ENCODE results near the gene OMD. TPM values are rescaled to one million over a fixed set of nuclear protein-coding genes. Genes with fewer than 3 reads are reported as not detected.
"Not testable (repeated sequence)": the region's sequence is repeated elsewhere in the genome, so short reads cannot be mapped to it uniquely, and the experiment has no call there.

The OMD gene
- polyA plus RNA-seq, 1 donor, result 3.5 TPM

DNA sequence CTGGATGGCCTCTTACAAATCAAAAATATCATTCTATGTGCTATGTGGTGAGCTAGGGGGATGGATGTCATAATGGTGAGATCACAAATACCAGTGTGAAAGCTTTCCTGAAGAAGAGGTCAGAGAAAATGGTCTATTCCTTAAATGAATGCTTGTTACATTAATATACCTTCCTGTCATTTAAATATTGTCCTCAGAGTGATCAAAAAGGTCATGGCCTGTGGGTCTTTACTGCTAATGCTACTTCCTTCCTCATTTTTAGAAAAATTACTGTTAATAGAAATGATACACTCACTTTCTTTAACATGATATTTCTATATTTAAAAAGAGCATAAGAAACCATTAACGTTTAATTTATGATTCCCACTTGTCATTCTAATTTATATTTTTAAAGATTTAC lies 9.7 kb downstream of the OMD start:
- no peak for DNase-seq (ENCODE audit: low read depth)

DNA sequence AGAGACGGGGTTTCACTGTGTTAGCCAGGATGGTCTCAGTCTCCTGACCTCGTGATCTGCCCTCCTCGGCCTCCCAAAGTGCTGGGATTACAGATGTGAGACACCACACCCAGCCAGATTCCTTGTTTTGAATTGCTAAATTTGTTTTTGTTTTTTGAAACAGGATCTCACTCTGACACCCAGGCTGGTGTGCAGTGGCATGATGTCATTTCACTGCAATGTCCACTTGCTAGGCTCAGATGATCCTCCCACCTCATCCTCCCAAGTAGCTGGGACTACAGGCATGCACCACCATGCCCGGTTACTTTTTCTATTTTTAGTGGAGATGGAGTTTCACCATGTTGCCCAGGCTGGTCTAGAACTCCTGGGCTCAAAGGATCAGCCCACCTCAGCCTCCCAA lies 13.1 kb downstream of the OMD start:
- DNase-seq (ENCODE audit: low read depth), result not testable (repeated sequence)

DNA sequence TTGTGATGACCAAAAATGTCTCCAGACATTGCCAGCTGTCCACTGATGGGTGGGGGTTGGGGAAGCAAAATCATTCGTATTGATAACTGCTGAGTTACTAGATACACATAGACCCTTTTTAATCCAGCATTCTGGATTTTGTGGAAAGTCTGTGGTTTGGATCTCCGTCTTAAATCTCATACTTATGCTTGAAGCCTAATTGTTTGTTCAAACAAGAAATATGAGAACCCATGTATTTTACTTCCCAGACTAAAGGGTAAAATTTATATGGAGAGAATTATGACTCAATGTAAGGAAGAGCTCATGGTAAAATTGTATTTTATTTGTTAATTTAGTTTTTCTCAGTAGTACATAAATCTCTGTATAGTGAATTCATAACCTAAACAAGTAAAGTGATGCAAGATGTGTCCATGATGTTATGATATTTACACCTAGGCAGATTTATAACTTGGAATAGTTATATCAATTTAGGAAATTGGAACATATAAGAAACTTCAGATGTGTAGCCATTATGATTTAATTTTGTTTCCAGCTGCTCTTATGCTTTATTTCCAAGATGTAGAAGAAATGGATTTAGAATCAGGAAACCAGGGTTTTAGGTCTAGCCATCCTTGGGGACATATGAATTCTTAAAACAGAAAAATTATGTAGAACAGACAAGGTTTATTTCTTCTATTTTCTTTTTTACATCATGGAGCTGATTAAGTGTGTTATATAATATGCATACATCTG lies 15.4 kb downstream of the OMD start:
- no peak for DNase-seq (ENCODE audit: low read depth)

DNA sequence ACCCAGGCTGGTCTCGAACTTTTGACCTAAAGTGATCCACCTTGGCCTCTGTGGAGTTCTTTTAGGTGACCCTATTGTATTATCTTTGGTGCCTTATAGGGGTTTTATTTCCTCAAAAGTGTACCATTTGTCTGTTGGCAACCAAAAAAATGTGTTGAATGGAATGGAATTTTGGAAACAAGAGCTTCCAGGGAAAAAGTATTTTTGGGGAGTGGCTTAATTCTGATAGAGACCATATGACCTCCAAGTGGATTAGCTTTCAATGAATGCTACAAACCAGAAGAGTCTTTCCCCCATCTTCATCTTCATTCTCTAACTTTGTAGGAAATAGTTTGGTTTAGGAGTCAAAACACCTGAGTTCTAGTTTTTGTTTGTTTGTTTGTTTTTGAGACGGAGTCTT lies 16.5 kb downstream of the OMD start:
- DNase-seq (ENCODE audit: low read depth), result no peak

DNA sequence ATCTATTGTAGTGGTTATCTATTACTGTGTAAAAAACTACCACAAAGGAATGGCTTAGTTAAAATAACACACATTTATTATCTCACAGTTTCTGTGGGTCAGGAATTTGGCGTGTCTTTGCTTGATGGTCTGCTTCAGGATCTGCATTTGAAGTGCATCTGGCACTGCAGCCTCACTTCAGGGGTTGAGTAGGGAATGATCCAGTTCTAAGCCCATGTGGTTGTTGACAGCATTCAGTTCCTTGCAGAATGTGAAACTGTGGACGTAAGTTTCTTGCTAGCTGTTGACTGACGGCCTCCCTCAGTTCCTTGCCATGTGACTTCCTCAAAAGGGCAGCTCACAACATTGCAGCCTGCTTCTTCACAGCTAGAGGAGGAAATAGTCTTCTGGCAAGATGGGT lies 17.8 kb downstream of the OMD start:
- DNase-seq (ENCODE audit: low read depth), result no peak

DNA sequence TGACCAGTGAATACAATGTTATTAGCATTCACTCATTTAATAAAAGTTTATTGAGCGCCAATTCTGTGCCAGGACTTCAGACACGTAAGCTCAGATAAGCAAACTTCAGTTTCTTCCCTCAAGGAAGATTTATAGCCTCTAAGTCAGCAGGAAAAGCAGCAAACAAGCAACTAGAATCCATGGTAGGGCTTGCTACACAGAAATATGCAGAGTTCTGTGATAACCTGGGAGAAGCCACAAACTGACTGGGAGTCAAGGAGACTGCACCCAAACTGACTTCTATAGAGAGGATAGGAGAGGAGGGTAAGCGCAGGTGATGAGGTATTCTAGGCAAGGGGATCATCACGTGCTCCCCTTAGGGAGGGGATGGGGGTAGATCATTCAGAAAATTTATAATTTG lies 18.5 kb downstream of the OMD start:
- no peak for DNase-seq (ENCODE audit: low read depth)

DNA sequence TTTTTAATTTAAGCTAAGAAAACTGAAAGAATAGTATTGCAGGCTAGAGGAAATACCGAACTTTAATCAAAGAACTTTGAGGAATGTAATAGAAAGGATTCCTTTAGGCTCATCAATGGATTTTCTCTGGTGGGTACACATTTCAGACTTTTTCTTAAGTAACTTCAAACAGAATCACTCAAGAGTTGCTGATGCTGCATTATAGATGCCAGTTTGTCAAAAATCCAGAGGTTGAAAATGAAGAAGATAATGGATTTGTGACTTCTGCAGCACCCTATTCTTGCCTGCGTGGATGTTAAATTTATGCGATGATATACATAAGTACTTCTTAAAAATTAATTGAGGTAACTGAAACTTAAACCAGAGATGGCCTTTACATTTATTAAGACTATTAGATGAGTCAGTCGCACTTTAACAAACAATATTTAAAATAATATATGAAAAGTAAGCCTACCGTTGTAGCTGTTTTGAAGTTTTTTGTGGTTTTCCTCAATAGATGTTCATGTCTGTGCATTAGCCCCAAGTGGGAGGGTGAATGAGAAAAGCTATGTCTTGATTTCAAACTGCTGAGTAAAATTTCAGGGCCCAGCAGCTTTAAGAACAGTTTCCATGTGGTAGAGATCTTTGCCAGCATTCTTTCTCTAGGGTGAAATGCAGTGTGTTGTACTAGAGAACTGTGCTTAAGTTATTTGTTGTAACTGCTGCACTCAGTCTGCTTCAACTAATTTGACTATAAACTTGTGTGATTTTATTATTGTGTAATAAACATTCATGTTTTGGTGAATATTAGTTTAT lies 20.0 kb downstream of the OMD start, which contains the start of gene OGN:
Gene OGN (minus strand): TSS at position 537 of the 795 bp plus-strand sequence. CDS start 1,171 bp downstream, outside the sequence.
- peak; percentile 91 for DNase-seq (ENCODE audit: low read depth)

DNA sequence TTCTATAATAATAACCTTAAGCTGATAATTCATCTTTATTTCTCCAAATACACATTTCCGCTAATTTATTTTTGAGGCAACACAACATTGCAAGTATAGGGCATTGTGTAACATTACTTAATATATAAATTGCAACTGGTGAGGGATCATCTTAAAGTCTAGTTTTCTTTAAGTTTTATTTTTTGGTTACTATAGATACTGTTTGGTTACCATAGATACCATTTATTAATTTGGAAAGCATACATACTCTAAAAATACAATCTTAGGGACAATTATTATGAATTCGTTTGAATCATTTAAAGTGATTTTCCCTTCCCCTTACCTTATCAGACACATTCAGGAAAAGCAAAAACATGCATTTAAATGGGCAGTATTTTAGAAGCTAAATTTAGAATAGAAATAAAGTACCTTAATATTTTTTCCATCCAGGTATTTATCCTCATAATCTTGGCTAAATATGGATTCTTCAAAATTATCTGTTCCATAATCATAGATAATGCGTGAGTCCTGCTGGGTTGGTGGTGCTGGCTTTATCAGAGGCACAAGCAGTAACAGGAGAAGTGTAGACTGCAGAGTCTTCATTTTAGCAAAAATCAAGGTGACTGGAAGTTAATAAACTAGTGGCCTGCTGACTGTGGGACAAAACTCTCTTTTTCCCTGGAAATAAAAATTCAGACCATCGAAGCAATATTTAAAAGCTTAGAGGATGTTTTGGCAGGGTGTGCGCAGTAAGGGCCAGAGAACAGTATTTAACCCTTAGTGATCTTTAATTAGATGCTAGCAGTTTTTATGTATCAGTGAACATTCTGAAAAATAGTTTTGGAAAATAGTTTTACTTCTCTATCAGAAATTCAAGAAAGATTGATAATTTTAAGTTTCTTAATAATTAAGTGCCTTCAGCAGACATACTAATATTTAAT lies 21.2 kb downstream of the OMD start:
- no peak for DNase-seq (ENCODE audit: low read depth)

DNA sequence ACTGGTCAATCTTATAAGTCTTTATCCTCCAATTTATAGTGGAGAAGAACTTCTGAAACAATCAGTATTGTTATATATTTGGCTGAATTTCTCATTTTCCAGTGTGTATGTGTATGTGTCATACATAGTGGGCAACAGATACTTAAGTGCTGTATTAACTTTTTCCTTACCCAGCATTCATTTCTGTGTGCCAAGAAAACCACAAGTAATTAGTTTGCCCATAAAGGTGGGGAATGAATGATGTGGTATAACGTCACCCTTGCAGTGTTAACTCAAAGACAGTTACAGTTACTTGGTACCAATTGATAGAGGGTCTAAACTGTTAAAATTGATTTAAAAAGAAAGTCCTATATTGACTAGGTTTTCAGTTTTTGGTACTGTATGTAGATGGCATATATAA lies 21.9 kb downstream of the OMD start:
- DNase-seq (ENCODE audit: low read depth), result no peak

DNA sequence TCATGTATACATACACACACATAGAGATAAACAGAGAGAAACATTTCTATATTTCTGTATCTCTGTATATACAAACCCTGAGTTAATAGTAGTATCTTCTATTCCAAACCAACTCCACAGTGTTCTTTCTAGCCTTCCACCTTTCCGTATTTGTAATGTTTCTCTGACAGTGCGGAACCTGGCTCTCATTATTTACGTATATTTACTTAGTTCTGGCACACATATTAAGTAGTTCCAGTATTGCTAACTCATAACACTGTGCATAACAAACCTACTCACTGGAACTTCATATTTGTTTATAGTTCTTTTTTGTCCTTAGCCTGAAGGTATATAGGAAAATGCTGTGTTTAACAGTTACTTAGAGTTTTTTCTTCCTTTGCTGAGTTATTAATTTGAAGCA lies 26.4 kb downstream of the OMD start:
- no peak for DNase-seq (ENCODE audit: low read depth)

DNA sequence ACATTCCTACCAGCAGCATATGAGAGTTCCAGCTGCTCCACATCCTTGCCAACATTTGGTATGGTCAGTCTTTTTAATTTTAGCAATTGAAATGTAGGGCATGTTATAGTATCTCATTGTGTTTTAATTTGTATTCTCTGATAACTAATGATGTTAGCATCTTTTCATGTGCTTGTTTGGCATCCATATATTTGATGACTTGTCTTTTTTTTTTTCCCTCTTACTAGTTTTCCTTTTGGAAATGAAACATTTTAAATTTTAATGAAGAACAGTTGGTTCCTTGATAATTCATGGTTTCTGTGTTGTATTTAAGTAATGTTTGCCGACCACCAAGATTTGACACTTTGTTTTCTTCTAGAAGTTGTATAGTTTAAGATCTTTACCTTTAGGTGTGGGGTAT lies 28.7 kb downstream of the OMD start:
- DNase-seq (ENCODE audit: low read depth), result no peak

DNA sequence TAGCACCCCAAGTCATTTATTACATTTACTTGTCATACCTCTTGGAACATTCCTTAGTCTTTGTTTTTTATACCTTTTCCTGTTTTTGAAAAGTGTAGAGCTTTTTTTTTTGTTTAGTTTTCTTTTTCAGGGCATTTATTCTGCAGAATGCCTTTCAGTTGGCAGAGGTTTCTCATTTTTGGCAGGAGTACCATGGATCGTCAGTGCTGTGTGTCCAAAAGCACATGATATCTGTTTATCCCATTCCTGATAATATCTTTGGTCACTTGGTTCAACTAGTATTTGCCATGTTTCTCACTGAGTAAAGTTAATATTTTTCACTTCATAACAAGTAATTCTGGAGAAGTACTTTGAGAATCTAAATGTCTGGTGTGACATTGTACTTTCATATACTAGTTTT lies 30.6 kb downstream of the OMD start:
- DNase-seq (ENCODE audit: low read depth), result no peak

DNA sequence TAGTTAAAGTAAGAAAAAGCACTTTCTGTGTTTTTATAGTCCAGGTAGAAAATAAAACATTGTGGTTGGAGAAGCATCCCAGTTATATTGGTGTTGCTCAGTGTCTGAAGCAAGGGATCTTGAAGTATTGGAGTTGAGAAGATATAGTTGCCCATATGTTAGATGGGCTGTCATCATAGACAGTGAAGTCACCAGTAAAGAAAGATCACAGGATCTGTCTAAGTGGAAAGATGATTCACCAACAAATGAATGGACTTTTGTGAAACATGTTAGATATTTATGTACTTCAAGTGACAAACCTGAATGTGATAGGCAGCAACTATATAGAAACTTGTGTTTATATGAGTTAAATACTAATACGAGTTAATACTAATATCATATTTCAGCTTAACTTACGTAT lies 31.6 kb downstream of the OMD start:
- no peak for DNase-seq (ENCODE audit: low read depth)

DNA sequence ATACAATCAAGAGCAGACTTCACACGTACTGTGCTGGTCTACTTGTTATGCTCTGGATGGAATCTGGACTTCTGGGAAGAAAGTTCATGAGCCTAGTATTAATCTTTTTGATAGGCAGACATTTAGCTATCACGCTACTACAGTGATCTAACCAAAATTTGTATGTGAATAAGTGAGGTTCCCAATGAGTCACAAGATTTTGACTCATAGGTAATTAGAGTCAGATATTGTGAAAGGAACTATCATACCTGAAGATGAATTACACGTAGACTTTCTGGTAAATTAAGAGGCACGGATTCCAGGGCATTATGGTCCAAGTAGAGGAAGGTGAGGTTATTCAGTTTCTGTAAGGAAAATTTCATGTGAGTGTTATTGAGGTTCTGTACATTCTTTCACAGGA lies 38.3 kb downstream of the OMD start:
- DNase-seq (ENCODE audit: low read depth), result no peak

DNA sequence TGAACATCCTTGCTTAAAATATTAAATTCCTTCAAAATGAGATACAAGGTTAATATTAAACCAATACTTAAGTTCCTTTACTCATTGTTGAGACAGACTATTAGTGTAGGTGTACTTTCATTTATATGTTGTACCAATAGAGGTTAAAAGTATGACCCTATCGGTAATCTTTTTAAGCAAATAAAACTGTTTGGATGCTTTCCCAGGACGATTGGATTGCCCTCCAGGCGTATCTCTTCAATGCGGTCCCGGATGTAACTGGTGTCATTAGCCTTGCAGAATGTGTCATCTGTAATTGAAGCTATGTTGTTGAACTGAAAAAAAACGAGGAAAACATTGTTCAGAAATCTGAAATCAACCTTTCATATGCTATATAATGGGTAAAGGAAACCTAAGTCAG lies 38.8 kb downstream of the OMD start:
- no peak for DNase-seq (ENCODE audit: low read depth)

DNA sequence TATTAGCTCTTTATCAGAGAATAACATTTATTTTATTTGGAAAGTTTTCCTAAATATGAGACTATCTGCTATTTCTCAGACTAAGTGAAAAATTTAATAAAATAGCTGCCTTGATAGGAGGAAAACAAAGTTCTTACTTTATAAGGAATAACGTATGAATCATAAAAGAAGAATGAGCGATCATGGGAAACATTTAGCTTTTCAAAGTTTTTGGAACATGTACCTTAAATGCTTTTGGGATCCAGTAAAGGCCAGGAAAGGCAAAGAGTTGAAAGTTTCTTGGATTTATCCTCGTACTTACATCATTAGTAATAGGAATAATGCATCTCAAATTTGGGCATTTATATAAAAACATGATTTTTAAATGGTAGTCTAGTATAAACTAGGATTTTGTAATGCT lies 39.3 kb downstream of the OMD start:
- peak; percentile 68 for DNase-seq (ENCODE audit: low read depth)

DNA sequence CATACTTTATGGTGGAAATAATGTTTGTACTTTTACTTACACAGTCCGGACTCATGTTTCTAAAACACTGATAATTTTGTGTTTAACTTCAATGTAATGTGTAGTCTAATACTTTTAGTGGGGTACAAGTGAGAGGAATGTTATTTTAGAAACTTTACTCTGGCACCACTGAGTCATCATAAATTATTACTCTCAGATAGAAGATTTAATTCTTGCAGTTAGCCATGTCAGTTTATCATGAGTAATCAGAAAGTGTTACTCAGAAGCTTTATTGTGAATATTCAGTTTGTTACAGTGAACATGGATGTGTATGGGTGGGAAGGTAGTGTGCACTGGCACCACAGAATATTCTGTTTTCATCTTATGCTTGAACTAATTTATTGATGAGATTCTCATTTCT lies 39.9 kb downstream of the OMD start:
- DNase-seq (ENCODE audit: low read depth), result no peak

DNA sequence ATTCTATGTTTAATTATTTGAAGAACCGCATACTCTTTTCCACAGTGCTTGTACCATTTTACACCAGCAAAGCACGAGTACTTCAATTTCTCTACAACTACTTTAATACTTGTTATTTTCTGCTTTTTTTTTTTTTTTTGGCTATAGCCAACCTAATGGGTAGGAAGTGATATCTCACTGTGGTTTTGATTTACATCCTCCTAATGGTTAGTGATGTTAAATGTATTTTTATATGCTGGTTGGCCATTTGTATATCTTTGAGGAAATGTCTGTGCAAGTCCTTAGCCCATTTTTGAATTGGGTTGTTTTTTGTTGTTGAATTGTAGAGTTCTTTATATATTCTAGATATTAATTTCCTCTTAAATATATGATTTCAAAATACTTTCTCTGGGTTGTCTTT lies 42.5 kb downstream of the OMD start:
- DNase-seq (ENCODE audit: low read depth), result no peak

DNA sequence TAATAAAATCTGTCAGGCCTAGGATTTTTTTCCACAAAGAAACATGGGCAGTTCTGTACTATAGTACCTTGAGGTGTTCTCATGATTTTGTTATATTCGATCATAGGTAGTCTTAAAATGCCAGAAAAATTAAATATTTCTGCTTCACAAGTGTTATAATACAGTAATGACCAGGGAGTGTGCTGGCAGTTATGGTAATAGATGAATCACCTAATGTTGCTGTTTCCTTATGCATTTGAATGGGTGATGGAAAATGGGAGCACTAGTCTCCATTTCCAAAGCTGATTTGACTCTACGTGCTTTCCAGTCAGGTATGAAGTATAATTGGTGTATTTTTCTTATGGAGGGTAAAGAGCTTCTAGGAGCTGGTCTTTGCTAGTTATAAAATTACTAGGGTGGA lies 43.7 kb downstream of the OMD start:
- DNase-seq (ENCODE audit: low read depth), result no peak

DNA sequence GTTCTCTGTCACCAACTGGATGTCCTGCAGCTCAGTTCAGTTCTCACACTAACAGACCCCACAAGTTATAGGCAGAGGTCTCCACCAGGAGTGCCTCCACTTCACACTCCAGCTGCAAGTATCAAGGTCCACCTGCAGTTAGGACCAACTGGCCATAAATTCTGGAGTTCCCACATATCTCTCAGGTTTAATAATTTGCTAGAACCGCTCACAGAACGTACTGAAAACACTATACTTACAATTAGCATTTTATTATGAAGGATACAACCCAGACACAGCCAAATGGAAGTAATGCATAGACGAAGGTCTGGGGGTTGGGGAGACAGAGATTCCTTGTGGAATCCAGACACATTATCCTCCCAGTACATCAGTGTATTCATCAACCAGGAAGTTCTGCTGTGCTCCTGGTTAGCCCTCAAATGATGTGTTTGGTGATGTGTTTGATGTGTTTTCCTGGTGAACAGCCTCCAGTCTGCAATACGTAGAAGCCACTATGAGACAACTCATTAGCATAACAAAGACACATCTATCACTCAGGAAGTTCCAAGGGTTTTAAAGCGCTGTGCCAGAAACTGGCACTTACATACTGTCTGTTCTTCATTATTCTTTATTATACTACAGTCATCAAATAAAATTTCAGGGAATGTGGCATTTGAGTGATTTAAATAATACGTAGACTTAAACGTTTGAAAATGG lies 45.3 kb downstream of the OMD start:
- DNase-seq (ENCODE audit: low read depth), result no peak

DNA sequence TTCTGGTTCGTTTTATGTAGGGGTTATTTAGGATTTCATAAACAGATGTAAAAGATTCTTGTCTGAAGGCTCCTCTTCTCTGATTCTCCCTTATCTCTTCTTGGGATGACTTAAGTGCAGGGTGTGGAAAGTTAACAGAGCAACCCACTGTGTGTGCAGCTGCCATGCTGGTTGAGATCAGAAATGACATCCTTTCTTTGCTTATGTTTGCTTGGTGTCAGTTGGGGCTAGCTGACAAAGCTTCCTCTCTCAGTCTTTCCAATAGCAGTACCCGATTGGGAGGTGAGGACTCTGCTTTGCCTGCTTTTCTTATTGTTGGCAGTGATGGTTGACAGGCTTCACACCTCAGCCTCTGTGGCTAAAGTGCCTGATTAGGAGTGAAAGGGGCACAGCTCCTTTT lies 46.4 kb downstream of the OMD start:
- DNase-seq (ENCODE audit: low read depth), result no peak

DNA sequence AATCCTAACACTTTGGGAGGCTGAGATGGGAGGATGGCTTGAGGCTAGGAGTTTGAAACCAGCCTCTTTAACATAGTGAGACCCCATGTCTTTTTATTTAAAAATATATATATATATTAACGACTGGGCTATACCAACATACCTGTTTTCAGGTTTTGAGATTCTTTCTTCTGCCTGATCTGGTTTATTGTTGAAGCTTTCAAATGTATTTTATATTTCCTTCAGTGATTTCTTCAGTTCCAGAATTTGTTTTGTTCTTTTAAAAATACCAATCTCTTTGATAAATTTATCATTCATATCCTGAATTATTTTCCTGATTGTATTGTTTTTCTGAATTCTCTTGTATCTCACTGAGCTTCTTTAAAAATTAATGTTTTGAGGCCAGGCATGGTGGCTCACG lies 51.1 kb downstream of the OMD start:
- DNase-seq (ENCODE audit: low read depth), result no peak
